CD4-positive, alpha-beta T cell treated with Interleukin-2 at 100 ng/mL for 4 hours (primary cell): ENCODE results near the gene PPP1R8.

ENCODE experiments used
- DNase-seq: peaks from one replicate; pipeline ENCODE4 v3.0.0-alpha.2; 2020; ENCODE audit warnings: low spot score

The PPP1R8 gene

GRCh38 chr1:27894521-27894920, 63.9 kb downstream of the PPP1R8 start:
- no peak for DNase-seq
